ENCODE measurements around the gene UBE2QL1.

The UBE2QL1 gene

GRCh38 chr5:6487081-6487480 is 38.4 kb downstream of the UBE2QL1 start:
- no peaks in the 10 kb centered on the region for H3K27me3 ChIP-seq

GRCh38 chr5:6488021-6488420 is 39.4 kb downstream of the UBE2QL1 start:
- intact Hi-C loops (cut with DNase I; ENCODE audit: low total_unique reads), result no loop called here
- Histone ChIP-seq H3K27ac (no peak overlapping the region), H3K4me1 (peaks cover 0 to 6% (median 0%) of the 10 kb centered on the region in 4 donors), H3K36me3 (peaks cover 0 to 9% (median 3%) of the 10 kb centered on the region in 3 donors), H3K9me3 (no peaks in the 10 kb centered on the region), H3K4me3 (no peak overlapping the region), H3K27me3 (no peaks in the 10 kb centered on the region)
- no peak for TF ChIP-seq CTCF (IDR thresholded peaks at IDR 0.05)
- DNase-seq, result no peak

More at GRCh38 chr5:6487081-6487480, 38.4 kb downstream of the UBE2QL1 start:
- Histone ChIP-seq H3K4me1 (peaks cover 0 to 6% (median 0%) of the 10 kb centered on the region in 4 donors), H3K27ac (no peak overlapping the region), H3K36me3 (peaks cover 0 to 8% (median 3%) of the 10 kb centered on the region in 3 donors), H3K9me3 (no peaks in the 10 kb centered on the region), H3K4me3 (no peak overlapping the region)
- intact Hi-C loops (cut with DNase I; ENCODE audit: low total_unique reads), result no loop called here
- no peak for DNase-seq
- no peak for TF ChIP-seq CTCF (IDR thresholded peaks at IDR 0.05)

DNA sequence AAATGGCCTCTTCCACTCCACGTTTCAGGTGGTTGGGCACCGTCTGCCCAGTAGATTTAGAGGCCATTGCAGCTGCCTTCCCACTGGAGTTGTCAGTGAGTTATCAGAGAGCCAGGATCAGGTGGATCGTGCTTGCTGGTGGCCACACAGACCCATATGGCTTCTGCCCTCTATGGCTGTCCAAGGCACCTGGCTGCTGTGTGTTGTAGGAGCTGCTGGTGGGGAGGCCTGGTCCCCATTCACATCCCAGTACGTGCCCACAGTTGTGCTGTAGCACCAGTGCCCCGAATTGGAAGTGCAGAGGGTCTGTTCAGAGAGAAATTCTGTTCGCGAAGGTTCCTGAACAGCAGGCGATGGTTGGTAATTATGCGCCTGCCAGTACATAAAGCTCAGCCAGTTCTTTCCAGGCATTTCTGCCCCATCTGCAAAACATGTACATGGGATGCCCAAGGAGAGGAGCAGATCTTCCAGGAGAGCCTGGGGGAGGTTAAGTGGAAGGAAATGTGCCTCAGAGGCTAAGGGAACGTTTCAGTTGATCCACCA is 41.1 kb downstream of the UBE2QL1 start:
- no peak for TF ChIP-seq CTCF (IDR thresholded peaks at IDR 0.05)
- Histone ChIP-seq H3K9me3 (no peaks in the 10 kb centered on the region), H3K4me3 (no peak overlapping the region), H3K27me3 (no peaks in the 10 kb centered on the region), H3K27ac (no peak overlapping the region), H3K4me1 (peaks cover 0 to 6% (median 0%) of the 10 kb centered on the region in 4 donors), H3K36me3 (peaks cover 0 to 9% (median 3%) of the 10 kb centered on the region in 3 donors)
- DNase-seq, result no peak
- intact Hi-C loops (cut with DNase I; ENCODE audit: low total_unique reads), result no loop called here

DNA sequence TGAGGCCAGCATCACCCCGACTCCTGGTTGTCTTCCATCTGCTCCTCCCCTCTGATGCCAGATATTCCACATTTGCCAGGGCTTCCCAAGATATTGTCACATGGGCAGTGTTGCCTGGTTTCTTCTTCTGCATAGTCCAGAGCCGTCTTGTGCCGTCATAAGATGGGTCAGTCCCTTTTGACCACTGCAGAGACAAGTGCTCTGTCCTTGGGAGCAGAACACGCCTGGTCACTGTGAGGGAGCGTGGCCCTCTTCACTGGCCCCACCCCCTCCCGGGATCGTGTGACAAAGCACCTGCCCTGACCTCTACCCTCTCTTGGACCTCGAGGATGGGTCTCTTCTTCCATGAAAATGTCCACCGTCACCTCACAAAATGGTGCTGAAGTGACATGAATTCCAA is 41.6 kb downstream of the UBE2QL1 start:
- no peak for DNase-seq
- no peak overlapping the region for H3K27ac ChIP-seq
- H3K4me1 ChIP-seq, result peaks cover 0 to 3% (median under 1%) of the 10 kb centered on the region in 4 donors
- H3K27me3 ChIP-seq, result no peaks in the 10 kb centered on the region
- no peak for TF ChIP-seq CTCF (IDR thresholded peaks at IDR 0.05)
- no peak overlapping the region for H3K4me3 ChIP-seq
- no peaks in the 10 kb centered on the region for H3K9me3 ChIP-seq
- peaks cover 0 to 9% (median 3%) of the 10 kb centered on the region in 3 donors for H3K36me3 ChIP-seq
- intact Hi-C loops (cut with DNase I; ENCODE audit: low total_unique reads), result no loop called here

GRCh38 chr5:6490693-6491092 is 42.0 kb downstream of the UBE2QL1 start:
- Histone ChIP-seq H3K4me3 (no peak overlapping the region), H3K4me1 (peaks cover 0 to 7% (median 0%) of the 10 kb centered on the region in 4 donors), H3K27me3 (no peaks in the 10 kb centered on the region), H3K36me3 (peaks cover 0 to 9% (median 3%) of the 10 kb centered on the region in 3 donors), H3K9me3 (no peaks in the 10 kb centered on the region), H3K27ac (no peak overlapping the region)
- TF ChIP-seq CTCF (IDR thresholded peaks at IDR 0.05), result no peak
- DNase-seq, result no peak
- intact Hi-C loops (cut with DNase I; ENCODE audit: low total_unique reads), result no loop called here

Measured in tibial artery (tissue), 4 donors.